ENCODE measurements around the gene CCDC120.

DNA sequence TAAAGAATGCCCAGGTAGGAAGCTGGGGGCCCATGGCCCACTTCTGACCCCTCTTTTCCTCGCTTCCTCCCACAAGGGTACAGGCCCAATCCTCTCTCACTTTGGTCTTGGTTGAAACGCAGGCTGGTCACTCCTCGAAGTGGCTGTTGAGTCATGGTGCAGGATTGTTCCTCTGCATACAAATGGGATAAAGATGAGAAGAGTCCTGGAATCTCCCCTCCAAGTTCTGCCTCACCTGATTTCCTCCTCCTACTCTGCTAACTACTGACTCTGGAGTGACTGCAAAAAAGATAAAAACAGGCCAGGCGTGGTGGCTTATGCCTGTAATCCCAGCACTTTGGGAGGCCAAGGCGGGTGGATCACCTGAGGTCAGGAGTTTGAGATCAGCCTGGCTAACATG is 19.1 kb downstream of the CCDC120 start:
- TF ChIP-seq CTCF (conservative IDR thresholded peaks at IDR 0.05) (no peak), EZH2 (IDR thresholded peaks at IDR 0.05; ENCODE audit: low read depth) (no peak)
